Fibroblast of skin of left biceps (primary cell): Measurements from ENCODE around the gene GCAT.

Experiments
- DNase-seq, 2 experiments: peaks; one replicate each; pipeline ENCODE4 v3.0.0-alpha.2; 2013; ENCODE audit warnings: low read depth in 2 of 2

The GCAT gene

GRCh38 chr22:37807410-37808293, at the start of gene GCAT:
TSS of gene GCAT (plus strand) at chr22:37807934. CDS start at chr22:37807968, 34 bp downstream.
- DNase-seq = peak; percentile 87 to 88

GRCh38 chr22:37758694-37759093, 49.0 kb upstream of the GCAT start:
- DNase-seq = no peak

- no peak for DNase-seq
Measured at GRCh38 chr22:37759281-37759680, 48.5 kb upstream of the GCAT start.

GRCh38 chr22:37760152-37760551, 47.6 kb upstream of the GCAT start:
- no peak for DNase-seq

- DNase-seq = no peak
Measured at GRCh38 chr22:37762389-37762836, 45.3 kb upstream of the GCAT start.

- no peak for DNase-seq
Measured at GRCh38 chr22:37763012-37763411, 44.7 kb upstream of the GCAT start.

- DNase-seq = no peak
Measured at GRCh38 chr22:37763652-37764051, 44.1 kb upstream of the GCAT start.

GRCh38 chr22:37764622-37765021, 43.1 kb upstream of the GCAT start:
- no peak for DNase-seq

GRCh38 chr22:37765498-37765897, 42.2 kb upstream of the GCAT start:
- no peak for DNase-seq

- DNase-seq = no peak
Measured at GRCh38 chr22:37765953-37766576, 41.7 kb upstream of the GCAT start.

- DNase-seq = no peak
Measured at GRCh38 chr22:37768273-37768672, 39.5 kb upstream of the GCAT start.

- no peak for DNase-seq
Measured at GRCh38 chr22:37769056-37769455, 38.7 kb upstream of the GCAT start.

- no peak for DNase-seq
Measured at GRCh38 chr22:37771081-37771480, 36.7 kb upstream of the GCAT start.

- no peak for DNase-seq
Measured at GRCh38 chr22:37771702-37772427, 35.9 kb upstream of the GCAT start.

- no peak for DNase-seq
Measured at GRCh38 chr22:37774728-37775127, 33.0 kb upstream of the GCAT start.

GRCh38 chr22:37775785-37776638, 31.7 kb upstream of the GCAT start:
- peak; percentile 7 to 12 for DNase-seq

- DNase-seq = no peak
Measured at GRCh38 chr22:37776639-37777005, 31.1 kb upstream of the GCAT start.

- DNase-seq = peak in 1 of 2 experiments; percentile 10
Measured at GRCh38 chr22:37777122-37777687, 30.5 kb upstream of the GCAT start.

- no peak for DNase-seq
Measured at GRCh38 chr22:37778370-37779009, 29.2 kb upstream of the GCAT start.

- no peak for DNase-seq
Measured at GRCh38 chr22:37781434-37782059, 26.2 kb upstream of the GCAT start.
